Trophoblast cell (in vitro differentiated cells and primary cell): ENCODE data around the gene YOD1.

ENCODE experiments used
- DNase-seq, 2 donors: peaks; one replicate each; pipeline ENCODE4 v3.0.0-alpha.2; 2016
- H2AFZ ChIP-seq: 2 replicates; pipeline ENCODE4 v1.6.1; 2013; ENCODE audit warnings: low read length, moderate library complexity, mild to moderate bottlenecking; ENCODE audit not compliant: insufficient read depth, poor library complexity
- H2AK5ac ChIP-seq: 2 replicates; pipeline ENCODE4 v1.6.1; 2013; ENCODE audit warnings: mild to moderate bottlenecking, low read length
- H2BK120ac ChIP-seq: 2 replicates; pipeline ENCODE4 v1.6.1; 2013; ENCODE audit warnings: low read length, mild to moderate bottlenecking, moderate library complexity; ENCODE audit not compliant: insufficient read depth, poor library complexity
- H2BK12ac ChIP-seq: 2 replicates; pipeline ENCODE4 v1.6.1; 2013; ENCODE audit warnings: mild to moderate bottlenecking, low read length, moderate library complexity
- H2BK5ac ChIP-seq: 2 replicates; pipeline ENCODE4 v1.6.1; 2013; ENCODE audit warnings: low read length, low read depth, moderate library complexity, mild to moderate bottlenecking; ENCODE audit not compliant: poor library complexity
- H3K14ac ChIP-seq: 2 replicates; pipeline ENCODE4 v1.6.1; 2013; ENCODE audit warnings: mild to moderate bottlenecking, low read length
- H3K18ac ChIP-seq: 2 replicates; pipeline ENCODE4 v1.6.1; 2013; ENCODE audit warnings: mild to moderate bottlenecking, low read length
- H3K23ac ChIP-seq: 2 replicates; pipeline ENCODE4 v1.6.1; 2013; ENCODE audit warnings: low read length
- H3K27ac ChIP-seq: 2 replicates; pipeline ENCODE4 v1.5.1; 2013; ENCODE audit warnings: low read depth, mild to moderate bottlenecking, inconsistent platforms, low read length, moderate library complexity
- H3K27me3 ChIP-seq: 2 replicates; pipeline ENCODE4 v1.6.1; 2013; ENCODE audit warnings: inconsistent platforms, mild to moderate bottlenecking, low read length, moderate library complexity; ENCODE audit not compliant: insufficient read depth
- H3K36me3 ChIP-seq, 2 experiments: 1 replicate in 1 of 2; 2 replicates in 1 of 2; pipeline ENCODE4 v1.6.1; 2013; ENCODE audit warnings: low read length in 2 of 2, mild to moderate bottlenecking in 2 of 2, moderate library complexity in 1 of 2; ENCODE audit not compliant: insufficient read depth in 2 of 2, control insufficient read depth in 1 of 2
- H3K4ac ChIP-seq: 2 replicates; pipeline ENCODE4 v1.6.1; 2013; ENCODE audit warnings: low read depth, mild to moderate bottlenecking, low read length, moderate library complexity
- H3K4me1 ChIP-seq, 2 experiments: 1 replicate in 1 of 2; 2 replicates in 1 of 2; pipeline ENCODE4 v1.6.1; 2013; ENCODE audit warnings: low read length in 2 of 2, mild to moderate bottlenecking in 2 of 2, moderate library complexity in 1 of 2; ENCODE audit not compliant: insufficient read depth in 2 of 2, control insufficient read depth in 1 of 2
- H3K4me2 ChIP-seq: 2 replicates; pipeline ENCODE4 v1.6.1; 2013; ENCODE audit warnings: inconsistent platforms, mild to moderate bottlenecking, low read length, moderate library complexity
- H3K4me3 ChIP-seq: 2 replicates; pipeline ENCODE4 v1.5.1; 2013; ENCODE audit warnings: mild to moderate bottlenecking, low read depth, low read length, inconsistent platforms
- H3K79me1 ChIP-seq: one replicate; pipeline ENCODE4 v1.6.1; 2013; ENCODE audit warnings: low read length
- H3K79me2 ChIP-seq: 2 replicates; pipeline ENCODE4 v1.6.1; 2013; ENCODE audit warnings: low read length, mild to moderate bottlenecking; ENCODE audit not compliant: control insufficient read depth, insufficient read depth, poor library complexity
- H3K9ac ChIP-seq: 2 replicates; pipeline ENCODE4 v1.6.1; 2013; ENCODE audit warnings: mild to moderate bottlenecking, low read length
- H3K9me3 ChIP-seq: 2 replicates; pipeline ENCODE4 v1.6.1; 2013; ENCODE audit warnings: low read depth, mild to moderate bottlenecking, control low read depth, inconsistent platforms, low read length; ENCODE audit not compliant: insufficient read depth
- H4K12ac ChIP-seq: 2 replicates; pipeline ENCODE4 v1.6.1; 2013; ENCODE audit warnings: low read depth, mild to moderate bottlenecking, low read length, moderate library complexity
- H4K8ac ChIP-seq: 2 replicates; pipeline ENCODE4 v1.6.1; 2013; ENCODE audit warnings: low read depth, mild to moderate bottlenecking, low read length, moderate library complexity
- H4K91ac ChIP-seq: one replicate; pipeline ENCODE4 v1.6.1; 2013; ENCODE audit warnings: low read depth, mild to moderate bottlenecking, low read length, moderate library complexity
- WGBS: extraction: QIAGEN DNeasy Blood & Tissue Kit; methylation state at CpG from one replicate; pipeline ENCODE4 v1.1.7; 2013; ENCODE audit warnings: missing lambda C conversion rate; ENCODE audit not compliant: insufficient read length, insufficient coverage; ENCODE audit errors: extremely low coverage; 5-methylcytosine and 5-hydroxymethylcytosine counted together

YOD1 gene

DNA sequence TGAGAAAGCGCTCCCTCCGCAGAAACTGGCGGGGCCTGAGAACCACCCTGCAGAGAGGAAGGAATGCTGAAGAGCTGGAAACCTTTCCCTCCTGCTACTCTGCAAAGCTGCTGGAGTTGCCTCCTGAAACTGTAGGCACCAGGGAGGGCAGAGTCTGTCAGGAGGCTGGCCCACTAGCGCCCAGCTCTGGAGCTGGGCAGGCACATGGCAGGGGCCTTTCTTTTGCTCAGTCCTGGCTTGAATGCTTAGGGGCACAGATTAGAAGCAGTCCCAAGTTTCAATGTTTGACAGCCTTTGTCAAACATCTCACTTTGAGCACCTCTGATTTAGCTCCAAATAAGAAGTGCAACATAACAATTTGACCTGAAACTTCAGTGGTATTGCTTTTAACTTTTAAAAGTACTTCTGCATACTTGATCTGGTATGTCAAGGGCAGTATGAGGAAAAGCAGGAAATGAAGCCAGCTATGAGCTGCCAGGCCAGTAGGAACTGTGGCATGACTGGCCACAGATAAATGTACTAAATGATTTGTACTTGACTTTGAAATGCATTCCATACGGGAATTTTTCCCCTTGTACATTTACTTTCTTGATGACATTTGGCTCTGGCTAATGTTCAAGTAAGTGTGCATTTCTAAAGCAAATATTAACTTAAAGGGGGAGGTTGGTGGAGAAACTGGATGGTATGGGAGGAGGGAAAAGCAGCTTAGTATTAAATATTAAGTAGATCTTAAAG, 25.7 kb downstream of the YOD1 start:
- Histone ChIP-seq H2BK12ac (no peak overlapping the region), H4K91ac (no peak overlapping the region), H3K4me3 (no peak overlapping the region), H3K79me1 (peaks cover 2% of the 10 kb centered on the region), H3K36me3 (no peaks in the 10 kb centered on the region), H3K4ac (no peak overlapping the region), H2BK120ac (no peak overlapping the region), H3K79me2 (no peaks in the 10 kb centered on the region), H3K9me3 (no peaks in the 10 kb centered on the region), H3K9ac (no peak overlapping the region), H3K14ac (no peak overlapping the region), H3K18ac (no peak overlapping the region), H2AK5ac (no peak overlapping the region), H3K27me3 (no peaks in the 10 kb centered on the region), H3K4me1 (peaks cover 7 to 9% of the 10 kb centered on the region in 2 experiments), H4K12ac (no peak overlapping the region), H4K8ac (peak overlapping the region; percentile 24), H3K23ac (no peak overlapping the region), H3K27ac (no peak overlapping the region), H2BK5ac (no peak overlapping the region), H3K4me2 (no peak overlapping the region), H2AFZ (no peak overlapping the region)
- DNase-seq: peak in 1 of 2 donors; percentile 39
- WGBS: no CpG with 5 or more reads among the region's 5 CpGs

DNA sequence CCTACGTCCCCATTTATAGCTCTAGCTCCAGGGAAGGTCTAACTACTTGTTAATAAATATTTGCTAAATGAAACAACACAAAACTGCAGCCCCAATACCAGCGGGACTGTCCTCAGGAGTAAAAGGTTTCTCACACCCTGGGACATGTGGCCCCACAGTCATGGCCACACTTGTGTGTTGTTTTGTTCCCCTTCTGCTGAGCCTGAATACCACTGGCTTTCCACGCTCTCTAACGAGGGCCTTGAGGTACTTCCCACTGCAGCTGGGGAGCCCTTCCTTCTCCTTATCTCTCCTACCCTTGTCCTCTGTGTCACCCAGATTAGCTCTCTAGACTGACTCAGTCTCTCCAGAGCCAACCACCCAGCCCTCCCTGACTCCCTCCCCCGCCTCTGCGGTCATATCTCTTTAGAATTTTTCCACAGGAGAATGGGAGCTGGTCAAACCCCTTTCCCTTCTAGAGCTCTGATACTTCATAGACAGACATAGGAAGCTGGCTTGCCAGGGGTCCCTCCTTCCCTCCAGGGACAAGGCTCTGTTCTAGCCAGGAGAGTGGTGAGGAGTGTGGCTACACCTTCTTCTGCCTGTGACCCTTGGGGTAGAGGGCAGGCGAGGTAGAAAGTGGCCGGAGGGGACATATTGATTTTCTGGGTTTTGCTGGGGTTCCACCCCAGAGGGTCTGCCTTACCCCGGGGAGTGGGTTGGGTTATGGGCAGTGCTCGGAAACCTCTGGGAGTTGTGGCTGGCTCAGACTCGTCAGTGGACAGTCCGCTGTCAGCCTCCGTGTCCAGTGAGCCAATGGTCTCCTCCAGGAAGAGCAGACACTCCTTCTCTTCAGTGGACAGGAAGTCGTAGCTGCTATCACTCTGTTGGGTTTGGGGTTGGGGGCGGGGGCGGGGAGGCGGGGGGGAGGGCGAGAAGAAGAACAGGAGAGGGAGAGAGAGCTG, 26.5 kb downstream of the YOD1 start:
- peaks cover 7 to 9% of the 10 kb centered on the region in 2 experiments for H3K4me1 ChIP-seq
- no peak overlapping the region for H3K4me2 ChIP-seq
- no peak overlapping the region for H3K18ac ChIP-seq
- H3K23ac ChIP-seq: no peak overlapping the region
- H3K79me1 ChIP-seq: peaks cover 2% of the 10 kb centered on the region
- H3K9me3 ChIP-seq: no peaks in the 10 kb centered on the region
- no peak overlapping the region for H4K12ac ChIP-seq
- no peak for DNase-seq
- no peak overlapping the region for H3K14ac ChIP-seq
- H2AK5ac ChIP-seq: no peak overlapping the region
- peak overlapping the region; percentile 43 for H4K8ac ChIP-seq
- no peak overlapping the region for H4K91ac ChIP-seq
- no peaks in the 10 kb centered on the region for H3K79me2 ChIP-seq
- peak overlapping the region; percentile 64 for H2BK120ac ChIP-seq
- no peak overlapping the region for H3K4me3 ChIP-seq
- no CpG with 5 or more reads among the region's 18 CpGs for WGBS
- H2BK12ac ChIP-seq: peak overlapping the region; percentile 45
- peak overlapping the region; percentile 11 for H2AFZ ChIP-seq
- no peak overlapping the region for H3K4ac ChIP-seq
- H3K9ac ChIP-seq: no peak overlapping the region
- no peak overlapping the region for H3K27ac ChIP-seq
- H3K36me3 ChIP-seq: no peaks in the 10 kb centered on the region
- H2BK5ac ChIP-seq: no peak overlapping the region
- H3K27me3 ChIP-seq: no peaks in the 10 kb centered on the region

DNA sequence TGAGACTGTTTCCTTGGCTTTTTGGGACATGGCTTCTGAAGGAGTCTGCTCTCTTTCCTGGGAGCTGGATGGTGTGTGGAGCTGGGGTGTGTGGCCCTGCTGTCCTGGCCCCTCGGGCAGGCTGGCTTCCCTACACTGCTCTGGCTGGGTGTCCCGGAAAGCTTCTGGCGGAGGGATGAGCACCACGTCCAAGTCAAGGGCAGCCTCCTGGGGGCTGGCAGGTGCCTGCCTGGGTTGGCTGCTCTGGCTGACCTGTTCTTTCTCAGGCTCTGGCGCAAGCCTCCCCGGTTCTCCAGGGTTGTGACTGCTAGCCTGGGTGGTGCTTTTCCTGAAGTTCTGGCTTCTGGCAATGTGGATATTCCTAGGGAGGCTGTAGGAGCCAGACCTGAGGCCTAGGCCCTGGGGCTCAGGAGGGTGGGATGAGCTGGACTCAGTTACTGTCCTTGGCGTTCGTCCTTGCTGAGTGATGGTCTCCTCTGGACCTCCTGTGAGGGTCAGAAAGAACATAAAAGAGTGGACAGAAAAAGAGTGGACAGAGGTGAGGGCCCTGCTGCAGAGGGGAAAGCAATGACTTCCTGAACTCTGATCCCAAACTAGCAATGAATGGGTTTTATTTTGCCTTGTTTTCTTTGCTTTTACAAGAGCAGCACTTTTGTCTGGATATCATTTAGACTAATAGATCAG, 27.9 kb downstream of the YOD1 start:
- H4K12ac ChIP-seq: no peak overlapping the region
- no peaks in the 10 kb centered on the region for H3K9me3 ChIP-seq
- H3K4me1 ChIP-seq: peaks cover 7 to 9% of the 10 kb centered on the region in 2 experiments
- no peak overlapping the region for H3K14ac ChIP-seq
- no peak overlapping the region for H3K9ac ChIP-seq
- no peak overlapping the region for H2AFZ ChIP-seq
- no CpG with 5 or more reads among the region's 8 CpGs for WGBS
- no peaks in the 10 kb centered on the region for H3K27me3 ChIP-seq
- H2BK12ac ChIP-seq: no peak overlapping the region
- no peak overlapping the region for H3K27ac ChIP-seq
- DNase-seq: no peak
- no peak overlapping the region for H2BK5ac ChIP-seq
- no peak overlapping the region for H3K4me3 ChIP-seq
- H2AK5ac ChIP-seq: no peak overlapping the region
- no peaks in the 10 kb centered on the region for H3K79me2 ChIP-seq
- no peaks in the 10 kb centered on the region for H3K36me3 ChIP-seq
- H4K91ac ChIP-seq: no peak overlapping the region
- no peak overlapping the region for H3K4me2 ChIP-seq
- H4K8ac ChIP-seq: no peak overlapping the region
- H3K79me1 ChIP-seq: peaks cover 2% of the 10 kb centered on the region
- no peak overlapping the region for H3K4ac ChIP-seq
- H2BK120ac ChIP-seq: no peak overlapping the region
- no peak overlapping the region for H3K23ac ChIP-seq
- no peak overlapping the region for H3K18ac ChIP-seq

DNA sequence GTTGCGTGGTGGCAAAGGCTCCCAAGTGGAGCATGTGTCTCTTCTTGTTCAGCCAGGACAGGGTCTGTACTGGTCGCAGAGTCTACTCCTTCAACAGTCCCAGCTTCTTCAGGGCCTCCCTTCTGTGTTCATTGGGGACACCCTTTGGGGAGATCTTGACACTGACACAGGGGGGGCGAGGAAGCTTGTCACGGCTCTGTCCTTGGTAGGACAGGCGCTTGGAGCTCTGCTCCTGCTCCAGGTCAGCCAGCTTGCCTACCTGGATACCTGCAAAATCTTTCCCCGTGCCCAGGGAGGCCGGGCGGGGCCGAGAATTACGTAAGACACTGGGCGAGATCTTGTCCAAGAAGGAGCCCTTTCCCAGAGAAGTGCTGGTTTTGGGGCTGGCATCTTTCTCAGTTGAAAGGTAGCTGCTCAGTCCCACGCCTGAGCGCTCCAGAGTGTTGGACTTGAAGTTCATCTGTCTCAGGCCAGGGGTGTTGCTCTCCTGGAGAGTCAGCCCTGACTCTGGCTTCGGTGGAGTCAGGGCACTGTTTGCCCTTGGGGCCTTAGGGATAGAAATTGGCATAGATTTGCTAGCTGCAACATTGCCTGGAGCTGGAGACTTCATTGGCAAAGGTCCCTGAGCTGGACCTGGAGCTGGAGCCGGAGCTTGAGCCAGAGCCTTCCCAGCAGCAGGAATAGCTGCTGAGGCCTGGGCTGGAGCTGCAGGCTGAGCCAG, 29.0 kb downstream of the YOD1 start:
- no peak for DNase-seq
- no peak overlapping the region for H2AK5ac ChIP-seq

More for the DNA sequence above, 29.0 kb downstream of the YOD1 start:
- Histone ChIP-seq H3K18ac (no peak overlapping the region), H3K27ac (no peak overlapping the region), H3K4me3 (no peak overlapping the region), H2AFZ (no peak overlapping the region), H4K8ac (no peak overlapping the region), H3K79me2 (no peaks in the 10 kb centered on the region), H3K4ac (no peak overlapping the region), H3K9ac (no peak overlapping the region), H2BK5ac (no peak overlapping the region), H4K12ac (no peak overlapping the region), H4K91ac (no peak overlapping the region), H3K14ac (no peak overlapping the region), H2BK120ac (no peak overlapping the region), H3K36me3 (no peaks in the 10 kb centered on the region), H3K4me2 (no peak overlapping the region), H3K9me3 (no peaks in the 10 kb centered on the region), H3K4me1 (peaks cover 7 to 9% of the 10 kb centered on the region in 2 experiments), H2BK12ac (no peak overlapping the region), H3K79me1 (peaks cover 2% of the 10 kb centered on the region), H3K23ac (no peak overlapping the region), H3K27me3 (no peaks in the 10 kb centered on the region)
- no CpG with 5 or more reads among the region's 15 CpGs for WGBS
